ENCODE results near the gene SLC22A23. TPM values are rescaled to one million over a fixed set of nuclear protein-coding genes. Genes with fewer than 3 reads are reported as not detected.

The SLC22A23 gene
- total RNA-seq, 4 donors from 2014 or later = 9.0 to 25.1 (median 13.9) TPM

GRCh38 chr6:3328796-3329195, 128.1 kb downstream of the SLC22A23 start:
- TF ChIP-seq, protein P1, sequence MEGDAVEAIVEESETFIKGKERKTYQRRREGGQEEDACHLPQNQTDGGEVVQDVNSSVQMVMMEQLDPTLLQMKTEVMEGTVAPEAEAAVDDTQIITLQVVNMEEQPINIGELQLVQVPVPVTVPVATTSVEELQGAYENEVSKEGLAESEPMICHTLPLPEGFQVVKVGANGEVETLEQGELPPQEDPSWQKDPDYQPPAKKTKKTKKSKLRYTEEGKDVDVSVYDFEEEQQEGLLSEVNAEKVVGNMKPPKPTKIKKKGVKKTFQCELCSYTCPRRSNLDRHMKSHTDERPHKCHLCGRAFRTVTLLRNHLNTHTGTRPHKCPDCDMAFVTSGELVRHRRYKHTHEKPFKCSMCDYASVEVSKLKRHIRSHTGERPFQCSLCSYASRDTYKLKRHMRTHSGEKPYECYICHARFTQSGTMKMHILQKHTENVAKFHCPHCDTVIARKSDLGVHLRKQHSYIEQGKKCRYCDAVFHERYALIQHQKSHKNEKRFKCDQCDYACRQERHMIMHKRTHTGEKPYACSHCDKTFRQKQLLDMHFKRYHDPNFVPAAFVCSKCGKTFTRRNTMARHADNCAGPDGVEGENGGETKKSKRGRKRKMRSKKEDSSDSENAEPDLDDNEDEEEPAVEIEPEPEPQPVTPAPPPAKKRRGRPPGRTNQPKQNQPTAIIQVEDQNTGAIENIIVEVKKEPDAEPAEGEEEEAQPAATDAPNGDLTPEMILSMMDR (IDR thresholded peaks at IDR 0.05; ENCODE audit: low read depth) = no peak

DNA sequence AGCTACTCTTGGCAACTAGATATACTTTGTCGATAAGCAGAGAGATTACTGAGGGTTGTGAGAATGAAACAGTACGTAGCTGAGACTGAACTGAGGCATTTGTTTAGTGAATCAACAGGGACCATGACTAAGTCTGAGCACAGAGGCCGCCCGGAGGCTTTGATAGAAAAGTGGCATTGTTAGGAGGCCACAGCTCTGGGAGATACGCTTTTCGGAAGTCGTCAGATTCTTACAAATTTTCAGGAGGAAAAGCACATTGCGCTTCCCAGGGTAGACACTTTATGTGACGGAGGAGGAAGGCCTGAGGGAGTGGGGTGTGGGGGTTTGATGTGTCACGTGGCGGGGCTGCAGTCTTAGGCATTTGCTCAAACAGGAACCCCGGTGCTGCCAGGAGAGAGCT, 128.7 kb downstream of the SLC22A23 start:
- TF ChIP-seq, protein P1 (IDR thresholded peaks at IDR 0.05; ENCODE audit: low read depth) = no peak

DNA sequence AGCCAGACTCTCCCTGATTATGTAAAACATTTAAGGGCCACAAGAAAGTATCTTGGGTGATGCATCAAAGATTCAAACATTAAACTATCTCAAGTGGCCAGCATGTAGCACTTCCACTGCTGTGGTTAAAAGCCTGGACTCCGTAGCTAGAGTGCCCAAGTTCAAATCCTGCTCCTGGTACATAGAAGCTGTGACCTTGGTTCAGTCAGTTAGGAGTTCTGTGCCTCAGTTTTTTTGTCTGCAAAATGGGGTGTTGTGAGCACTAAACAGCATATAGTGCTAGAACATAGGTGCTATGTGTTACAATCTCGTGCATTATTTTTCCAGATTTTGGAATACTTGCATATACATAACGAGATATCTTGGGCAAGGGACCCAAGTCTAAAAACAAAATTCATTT, 129.4 kb downstream of the SLC22A23 start:
- TF ChIP-seq, protein P1 (IDR thresholded peaks at IDR 0.05; ENCODE audit: low read depth) = no peak

GRCh38 chr6:3326981-3327380, 129.9 kb downstream of the SLC22A23 start:
- TF ChIP-seq, protein P1 (IDR thresholded peaks at IDR 0.05; ENCODE audit: low read depth) = no peak

GRCh38 chr6:3326184-3326971, 130.5 kb downstream of the SLC22A23 start:
- TF ChIP-seq, protein P1 (IDR thresholded peaks at IDR 0.05; ENCODE audit: low read depth) = no peak

- TF ChIP-seq, protein P1 (IDR thresholded peaks at IDR 0.05; ENCODE audit: low read depth) = no peak
Measured at GRCh38 chr6:3325210-3325609, 131.6 kb downstream of the SLC22A23 start.

- TF ChIP-seq, protein P1 (IDR thresholded peaks at IDR 0.05; ENCODE audit: low read depth) = no peak
Measured at GRCh38 chr6:3324262-3324942, 132.4 kb downstream of the SLC22A23 start.
